Measurements from ENCODE around the gene SCG5.

The SCG5 gene

GRCh38 chr15:32659340-32660155 is 18.0 kb downstream of the SCG5 start:
- no peak for DNase-seq (ENCODE audit: low spot score)

GRCh38 chr15:32663671-32664070 is 22.2 kb downstream of the SCG5 start:
- DNase-seq (ENCODE audit: low spot score): no peak

- DNase-seq (ENCODE audit: low spot score): no peak
Observed at GRCh38 chr15:32664796-32665195, 23.3 kb downstream of the SCG5 start.

- no peak for DNase-seq (ENCODE audit: low spot score)
Observed at GRCh38 chr15:32667321-32667720, 25.8 kb downstream of the SCG5 start.

- no peak for DNase-seq (ENCODE audit: low spot score)
Observed at GRCh38 chr15:32668942-32669341, 27.4 kb downstream of the SCG5 start.

- no peak for DNase-seq (ENCODE audit: low spot score)
Observed at GRCh38 chr15:32669896-32670611, 28.5 kb downstream of the SCG5 start.

GRCh38 chr15:32670623-32671022 is 29.1 kb downstream of the SCG5 start:
- no peak for DNase-seq (ENCODE audit: low spot score)

- DNase-seq (ENCODE audit: low spot score): no peak
Observed at GRCh38 chr15:32671339-32672325, 30.1 kb downstream of the SCG5 start.

- no peak for DNase-seq (ENCODE audit: low spot score)
Observed at GRCh38 chr15:32674681-32675080, 33.2 kb downstream of the SCG5 start.

- DNase-seq (ENCODE audit: low spot score): no peak
Observed at GRCh38 chr15:32675466-32675865, 34.0 kb downstream of the SCG5 start.

- no peak for DNase-seq (ENCODE audit: low spot score)
Observed at GRCh38 chr15:32676169-32676568, 34.7 kb downstream of the SCG5 start.

GRCh38 chr15:32677238-32677750 is 35.8 kb downstream of the SCG5 start:
- DNase-seq (ENCODE audit: low spot score): no peak

- DNase-seq (ENCODE audit: low spot score): no peak
Observed at GRCh38 chr15:32679298-32679690, 37.8 kb downstream of the SCG5 start.

GRCh38 chr15:32682569-32682968 is 41.1 kb downstream of the SCG5 start:
- DNase-seq (ENCODE audit: low spot score): no peak

GRCh38 chr15:32682977-32683630 is 41.6 kb downstream of the SCG5 start:
- no peak for DNase-seq (ENCODE audit: low spot score)

GRCh38 chr15:32683906-32684584 is 42.5 kb downstream of the SCG5 start:
- no peak for DNase-seq (ENCODE audit: low spot score)

- no peak for DNase-seq (ENCODE audit: low spot score)
Observed at GRCh38 chr15:32685576-32685975, 44.1 kb downstream of the SCG5 start.

- DNase-seq (ENCODE audit: low spot score): no peak
Observed at GRCh38 chr15:32687556-32687955, 46.0 kb downstream of the SCG5 start.

- DNase-seq (ENCODE audit: low spot score): no peak
Observed at GRCh38 chr15:32688151-32688639, 46.7 kb downstream of the SCG5 start.

- no peak for DNase-seq (ENCODE audit: low spot score)
Observed at GRCh38 chr15:32690941-32691688, 49.6 kb downstream of the SCG5 start.
